SU-DHL-6 (cell line): ENCODE data around the gene LHPP.

Experiments used
- H2AFZ ChIP-seq: fragments of 200-600 bp; sonication (generic); 2 replicates; pipeline ENCODE4 v1.6.1; 2014; ENCODE audit warnings: low read depth, mild to moderate bottlenecking, moderate library complexity, mixed read lengths, antibody characterized with exemption, low read length; ENCODE audit not compliant: severe bottlenecking
- H3F3A ChIP-seq: fragments of 200-600 bp; shearing (Covaris generic); 2 replicates; pipeline ENCODE4 v1.6.0; 2016; ENCODE audit warnings: antibody characterized with exemption, mild to moderate bottlenecking; ENCODE audit not compliant: insufficient read depth
- H3K27ac ChIP-seq: fragments of 200-600 bp; sonication (generic); 2 replicates; pipeline ENCODE4 v1.5.1; 2016; ENCODE audit warnings: low read depth, mild to moderate bottlenecking, low read length, moderate library complexity, mixed read lengths
- H3K27me3 ChIP-seq: fragments of 200-600 bp; sonication (generic), shearing (Covaris generic); 2 replicates; pipeline ENCODE4 v1.6.0; 2014; ENCODE audit warnings: mild to moderate bottlenecking, low read length
- H3K36me3 ChIP-seq: fragments of 200-600 bp; sonication (generic); 2 replicates; pipeline ENCODE4 v1.6.1; 2014; ENCODE audit warnings: mild to moderate bottlenecking, low read length, mixed read lengths
- H3K4me2 ChIP-seq: fragments of 300-600, 200-600 bp; shearing (Covaris generic), sonication (generic); 2 replicates; pipeline ENCODE4 v1.6.0; 2014; ENCODE audit warnings: low read length, low read depth, mild to moderate bottlenecking; ENCODE audit not compliant: poor library complexity, severe bottlenecking
- H3K4me3 ChIP-seq: fragments of 200-600 bp; sonication (generic); 2 replicates; pipeline ENCODE4 v1.5.1; 2014; ENCODE audit warnings: antibody characterized with exemption, low read length, mild to moderate bottlenecking, mixed read lengths; ENCODE audit not compliant: insufficient read depth, poor library complexity, severe bottlenecking
- H3K79me2 ChIP-seq: fragments of 200-600 bp; sonication (generic); 2 replicates; pipeline ENCODE4 v1.6.1; 2014; ENCODE audit warnings: mild to moderate bottlenecking, low read length, moderate library complexity; ENCODE audit not compliant: insufficient read depth
- H3K9ac ChIP-seq: fragments of 200-600 bp; sonication (generic); 2 replicates; pipeline ENCODE4 v1.7.0; 2014; ENCODE audit warnings: mild to moderate bottlenecking, low read length
- H3K9me2 ChIP-seq: fragments of 200-600 bp; sonication (generic); replicated peaks from 2 replicates; pipeline ENCODE4 v1.6.1; 2014; ENCODE audit warnings: low read length; ENCODE audit not compliant: insufficient read depth
- H3K9me3 ChIP-seq: fragments of 200-600 bp; sonication (generic); 2 replicates; pipeline ENCODE4 v1.6.1; 2014; ENCODE audit warnings: low read length, mixed read lengths; ENCODE audit not compliant: insufficient read depth
- H4K20me1 ChIP-seq: fragments of 200-600 bp; sonication (generic); 2 replicates; pipeline ENCODE4 v1.6.1; 2014; ENCODE audit warnings: low read depth, mild to moderate bottlenecking, antibody characterized with exemption, low read length, moderate library complexity, mixed read lengths
- CTCF ChIP-seq: fragments of 200-600 bp; sonication (generic); IDR thresholded peaks from one replicate; pipeline ENCODE4 v1.5.1; 2017; ENCODE audit warnings: antibody characterized with exemption, mild to moderate bottlenecking, low read length, moderate library complexity; ENCODE audit not compliant: insufficient read depth, poor library complexity, severe bottlenecking
- EZH2phosphoT487 ChIP-seq: fragments of 200-600 bp; sonication (generic), shearing (Covaris generic); conservative IDR thresholded peaks from 2 replicates; pipeline ENCODE4 v1.6.1; 2018; ENCODE audit warnings: mild to moderate bottlenecking, antibody characterized with exemption, low read length, moderate library complexity, mixed read lengths

Gene LHPP

GRCh38 chr10:124564881-124565280, 103.3 kb downstream of the LHPP start:
- Histone ChIP-seq H3K79me2 (0 out of 2 replicates have a peak, but pooled peaks cover 16% of the 10 kb centered on the region), H3F3A (peaks cover 35% of the 10 kb centered on the region), H4K20me1 (no peaks in the 10 kb centered on the region), H3K27ac (peak overlapping the region; percentile 92), H2AFZ (no peak overlapping the region), H3K27me3 (no peaks in the 10 kb centered on the region), H3K9me2 (no peaks in the 10 kb centered on the region), H3K9me3 (peaks cover 7% of the 10 kb centered on the region; the same call in 1 of the 2 replicates), H3K4me2 (peak overlapping the region; percentile 48), H3K36me3 (peaks cover 9% of the 10 kb centered on the region; the same call in 1 of the 2 replicates), H3K4me3 (no peak overlapping the region), H3K9ac (peak overlapping the region; percentile 60)
- TF ChIP-seq EZH2phosphoT487 = no peak

GRCh38 chr10:124565565-124566221, 104.1 kb downstream of the LHPP start:
- Histone ChIP-seq H4K20me1 (no peaks in the 10 kb centered on the region), H3K4me3 (peak overlapping the region; percentile 20), H3K9me3 (peaks cover 7% of the 10 kb centered on the region; the same call in 1 of the 2 replicates), H3K9me2 (no peaks in the 10 kb centered on the region), H3K79me2 (0 out of 2 replicates have a peak, but pooled peaks cover 16% of the 10 kb centered on the region), H3F3A (peaks cover 30% of the 10 kb centered on the region), H3K36me3 (peaks cover 9% of the 10 kb centered on the region; the same call in 1 of the 2 replicates), H2AFZ (peak overlapping the region; percentile 4), H3K27ac (peak overlapping the region; percentile 92), H3K9ac (peak overlapping the region; percentile 60), H3K27me3 (no peaks in the 10 kb centered on the region), H3K4me2 (peak overlapping the region; percentile 48)
- no peak for TF ChIP-seq EZH2phosphoT487
- TF ChIP-seq CTCF = peak; percentile 82

GRCh38 chr10:124566222-124566888, 104.7 kb downstream of the LHPP start:
- no peaks in the 10 kb centered on the region for H4K20me1 ChIP-seq
- peaks cover 30% of the 10 kb centered on the region for H3F3A ChIP-seq
- H3K9me2 ChIP-seq = no peaks in the 10 kb centered on the region
- peak overlapping the region; percentile 60 for H3K9ac ChIP-seq
- H3K27me3 ChIP-seq = no peaks in the 10 kb centered on the region
- TF ChIP-seq EZH2phosphoT487 (no peak), CTCF (no peak)
- peaks cover 7% of the 10 kb centered on the region; the same call in 1 of the 2 replicates for H3K9me3 ChIP-seq
- H3K4me2 ChIP-seq = peak overlapping the region; percentile 19
- no peak overlapping the region for H3K4me3 ChIP-seq
- peak overlapping the region; percentile 4 for H2AFZ ChIP-seq
- 0 out of 2 replicates have a peak, but pooled peaks cover 16% of the 10 kb centered on the region for H3K79me2 ChIP-seq
- H3K36me3 ChIP-seq = peaks cover 9% of the 10 kb centered on the region; the same call in 1 of the 2 replicates
- peak overlapping the region; percentile 92 for H3K27ac ChIP-seq
